GM19239 (cell line): Measurements from ENCODE around the gene RCBTB2.
"Not testable (repeated sequence)": the region's sequence is repeated elsewhere in the genome, so short reads cannot be mapped to it uniquely, and the experiment has no call there.

Source experiments
- DNase-seq: peaks from one replicate; pipeline ENCODE4 v3.0.0; 2011; ENCODE audit warnings: low spot score; ENCODE audit not compliant: insufficient read length
- FAIRE-seq: peaks from 2 replicates; lab custom pipeline; 2011; peaks lifted over from hg19 to GRCh38; lab: Jason Lieb, UNC

The RCBTB2 gene

DNA sequence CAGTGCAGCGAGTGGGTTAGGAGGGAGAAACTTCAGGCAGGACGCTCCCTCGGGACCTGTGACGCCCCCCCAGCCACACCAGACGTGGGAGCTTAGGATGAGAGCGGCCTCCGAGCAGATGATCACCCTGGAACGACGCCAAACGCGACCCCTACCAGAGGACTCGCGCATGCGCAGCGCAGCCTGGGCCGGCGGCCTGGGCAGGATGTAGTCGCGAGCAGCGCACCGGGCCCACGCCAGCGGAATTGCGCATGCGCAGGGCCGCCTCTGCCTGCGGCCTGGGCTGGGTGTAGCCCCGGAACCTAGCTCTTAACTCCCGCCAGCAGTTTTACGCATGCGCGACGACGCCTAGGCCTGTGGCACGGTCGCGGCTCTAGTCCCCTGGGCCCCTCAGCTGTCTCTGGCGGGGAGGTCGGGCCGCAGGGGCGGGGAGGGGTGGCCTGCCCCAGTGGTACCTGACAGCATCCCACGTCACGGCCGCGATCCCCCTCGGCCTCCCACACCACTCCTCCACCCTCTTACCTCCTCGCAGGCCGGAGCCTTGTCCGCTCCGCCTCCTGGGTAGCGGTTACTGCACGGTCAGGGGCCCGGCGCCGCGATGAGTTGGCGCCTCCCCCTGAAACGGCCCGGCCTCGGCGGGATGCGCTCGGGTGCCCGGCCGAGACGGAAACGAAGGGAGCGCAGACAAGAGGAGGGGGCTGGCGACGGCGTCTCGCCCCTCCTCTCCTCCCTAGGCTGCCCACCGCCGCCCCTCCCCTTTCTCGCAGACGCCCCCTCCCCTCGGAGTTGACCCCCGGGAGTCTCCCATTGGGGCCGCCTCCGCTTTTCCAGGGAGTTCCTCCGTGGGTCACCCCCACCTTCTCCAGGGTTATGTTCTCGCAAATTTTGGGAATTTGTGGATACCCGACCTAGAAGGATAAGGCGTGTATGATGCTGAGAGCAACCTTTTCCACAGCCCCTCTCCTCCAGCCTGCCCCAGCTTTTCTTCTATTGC, at the start of gene RCBTB2:
RCBTB2 (minus strand) TSS at position 575 of the 994 bp plus-strand sequence. CDS start 11,141 bp downstream, outside the sequence.
- FAIRE-seq (peak; percentile 98), DNase-seq (peak; percentile 64)

DNA sequence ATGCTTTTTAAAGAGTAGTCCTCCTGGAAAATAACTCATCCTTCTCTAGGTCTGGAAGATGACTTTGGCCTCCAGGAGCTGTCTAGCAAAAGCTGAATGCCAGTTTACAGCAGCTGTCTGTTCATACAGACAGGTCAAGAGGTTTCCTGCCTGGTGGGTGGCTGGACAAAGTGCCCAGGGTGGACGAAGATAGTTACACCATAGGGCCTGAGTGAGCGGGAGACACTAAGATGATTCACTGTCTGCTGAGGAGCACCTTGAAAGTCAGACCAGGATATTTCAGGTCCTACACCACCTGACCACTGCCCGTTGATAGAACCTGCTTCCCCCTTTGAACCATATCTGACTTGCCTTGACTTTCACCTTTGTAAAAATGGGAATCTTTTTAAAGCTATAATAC, 49.2 kb upstream of the RCBTB2 start:
- no peak for FAIRE-seq
- DNase-seq: no peak

- FAIRE-seq: peak; percentile 14
These were observed 48.0 kb upstream of the RCBTB2 start for GRCh38 chr13:48580896-48581295.

GRCh38 chr13:48580185-48580803, 47.4 kb upstream of the RCBTB2 start:
- DNase-seq: no peak

More at GRCh38 chr13:48580896-48581295, 48.0 kb upstream of the RCBTB2 start:
- DNase-seq: no peak

DNA sequence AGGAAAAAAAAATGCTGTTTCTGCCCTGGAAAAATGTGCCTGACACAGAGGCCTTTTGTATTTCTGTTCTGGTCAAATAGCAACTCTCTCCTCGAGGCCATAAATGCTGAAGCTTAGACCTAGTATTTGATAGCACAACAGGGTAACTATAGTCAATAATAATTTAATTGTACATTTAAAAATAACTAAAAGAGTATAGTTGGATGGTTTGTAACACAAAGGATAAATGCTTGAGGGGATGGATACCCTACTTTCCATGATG, 47.0 kb upstream of the RCBTB2 start:
- FAIRE-seq: not testable (repeated sequence)

More at GRCh38 chr13:48580185-48580803, 47.4 kb upstream of the RCBTB2 start:
- peak; percentile 77 for FAIRE-seq

DNA sequence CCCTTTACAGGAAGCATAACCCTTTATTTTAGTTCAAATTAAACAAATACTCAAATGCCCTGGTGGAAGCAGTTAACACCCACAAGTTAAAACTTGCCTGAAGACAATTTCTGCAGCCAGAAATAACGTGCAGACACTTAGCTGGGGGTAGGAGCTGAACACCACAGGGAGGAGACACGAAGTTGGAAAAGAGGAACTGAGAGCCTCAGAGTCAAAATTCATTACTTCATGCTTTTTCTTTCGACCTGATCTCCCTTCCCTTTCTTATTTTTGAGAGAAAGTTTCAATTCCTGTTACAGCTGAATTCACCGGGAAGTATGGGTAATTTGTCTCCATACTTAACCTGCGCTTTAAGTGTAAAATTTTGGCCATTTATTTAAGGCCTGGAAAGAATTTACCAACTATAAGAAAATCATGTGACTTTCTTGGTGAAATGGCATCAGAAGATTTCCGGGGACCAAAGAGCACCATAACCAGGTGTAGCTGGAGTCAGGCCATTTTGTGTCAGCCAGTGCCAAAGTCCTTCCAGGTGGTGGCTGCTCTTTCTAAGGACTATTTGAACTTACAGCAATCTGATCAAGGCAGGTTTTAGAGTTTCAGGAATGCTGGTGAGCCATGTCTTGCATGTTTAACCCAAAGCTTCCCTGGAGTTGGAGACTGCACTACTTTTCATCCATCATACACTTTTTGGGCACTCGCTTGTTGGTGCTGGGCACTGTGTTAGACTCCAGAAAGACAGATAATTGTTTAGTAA, 46.5 kb upstream of the RCBTB2 start:
- no peak for DNase-seq
- FAIRE-seq: peak; percentile 96

More for the DNA sequence above, 47.0 kb upstream of the RCBTB2 start:
- DNase-seq: not testable (repeated sequence)

DNA sequence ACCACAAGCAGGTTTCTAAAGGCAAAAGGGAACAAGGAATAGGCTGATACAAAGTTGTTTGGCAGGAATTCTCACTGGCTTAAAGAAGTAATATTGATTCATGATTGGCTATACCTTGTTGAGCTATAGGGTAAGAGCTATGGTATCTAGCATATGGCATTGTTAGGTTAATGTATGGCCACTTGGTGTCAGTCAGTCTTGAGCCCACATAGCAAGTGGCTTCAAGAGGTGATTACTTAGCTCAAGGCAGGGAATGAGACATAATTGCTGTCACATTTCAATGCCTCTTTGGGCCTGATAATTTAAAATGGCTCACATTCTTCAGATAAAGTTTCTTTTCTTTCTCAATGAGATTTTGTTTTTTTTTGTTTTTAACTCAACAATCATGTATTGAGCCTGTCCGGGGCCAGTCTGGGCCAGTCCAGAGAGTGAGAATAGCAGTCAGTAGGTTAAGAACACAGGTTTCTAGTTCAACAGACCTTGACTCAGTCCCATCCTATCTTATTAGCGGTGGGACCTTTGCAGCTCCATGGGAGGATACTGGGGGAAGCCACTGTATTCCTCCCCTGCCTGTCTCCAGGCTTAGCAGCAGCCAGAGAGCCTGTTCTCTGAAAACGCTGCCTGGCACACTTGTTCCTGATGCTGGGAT, 45.8 kb upstream of the RCBTB2 start:
- DNase-seq (no peak), FAIRE-seq (no peak)

DNA sequence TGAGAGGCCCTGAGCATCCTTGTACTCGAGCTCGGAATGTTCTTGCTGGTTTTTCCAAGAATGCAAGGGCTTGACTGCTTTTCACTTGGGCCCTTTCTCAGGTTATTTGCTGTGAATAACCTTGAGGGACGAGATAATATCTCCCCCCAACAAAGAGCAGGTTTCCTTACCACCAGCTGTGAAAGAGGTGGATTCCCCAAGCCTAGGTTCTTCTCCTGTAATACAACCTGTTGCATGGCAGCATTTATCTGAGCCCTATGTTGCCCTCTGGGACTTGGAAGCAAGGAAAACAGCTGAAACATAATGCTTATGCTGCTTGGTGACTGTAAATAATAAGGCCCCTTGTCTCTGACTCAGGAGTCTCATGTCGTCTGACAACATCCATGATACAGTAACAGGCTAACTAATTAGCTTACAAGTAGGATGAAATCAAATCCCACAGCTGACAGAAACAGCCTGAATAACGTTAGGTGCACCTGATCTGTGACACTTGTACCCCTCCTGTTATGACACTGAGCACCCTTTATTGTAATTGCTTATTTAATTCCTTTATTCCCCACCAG, 43.6 kb upstream of the RCBTB2 start:
- peak; percentile 71 for FAIRE-seq

GRCh38 chr13:48575031-48575430, 42.2 kb upstream of the RCBTB2 start:
- FAIRE-seq: no peak

More for the DNA sequence above, 43.6 kb upstream of the RCBTB2 start:
- DNase-seq: no peak

DNA sequence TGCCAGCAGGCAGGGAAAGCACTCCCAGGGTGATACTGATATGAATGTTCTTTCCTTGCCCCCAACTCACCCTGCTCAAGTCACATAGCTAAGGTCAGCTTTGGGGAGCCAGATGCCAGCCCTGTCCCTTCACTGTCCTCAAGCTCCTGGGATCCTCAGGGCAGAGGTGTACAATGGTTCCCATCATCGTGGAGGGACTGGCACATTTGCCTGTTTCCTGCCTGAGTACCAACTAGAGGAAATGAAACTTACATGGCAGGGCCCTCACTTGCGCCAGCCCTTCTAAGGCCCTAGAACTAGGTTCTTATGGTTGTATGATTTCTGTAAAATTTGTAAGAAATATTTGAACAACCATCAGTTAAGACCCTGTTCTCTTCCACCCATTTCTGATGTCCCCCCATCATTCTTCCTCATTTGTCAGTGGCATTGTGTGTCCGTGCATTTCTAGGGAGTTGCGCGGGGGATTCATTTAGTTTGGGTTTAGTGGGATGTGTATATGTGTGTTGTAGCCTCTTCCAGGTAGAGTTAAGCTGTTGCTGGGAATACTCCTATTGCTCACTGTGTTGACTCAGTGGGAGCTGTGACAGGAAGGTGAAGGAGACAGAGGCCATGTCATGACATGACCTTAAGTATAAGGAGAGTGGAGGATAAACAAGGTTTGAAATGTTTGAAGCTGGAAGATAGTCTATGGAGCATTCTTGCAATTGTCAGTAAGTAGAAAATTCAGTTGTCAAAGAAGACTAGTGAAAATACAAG, 41.3 kb upstream of the RCBTB2 start:
- DNase-seq (no peak), FAIRE-seq (peak; percentile 92)

More at GRCh38 chr13:48575031-48575430, 42.2 kb upstream of the RCBTB2 start:
- no peak for DNase-seq

GRCh38 chr13:48573213-48574007, 40.5 kb upstream of the RCBTB2 start:
- DNase-seq (no peak), FAIRE-seq (peak; percentile 61)

DNA sequence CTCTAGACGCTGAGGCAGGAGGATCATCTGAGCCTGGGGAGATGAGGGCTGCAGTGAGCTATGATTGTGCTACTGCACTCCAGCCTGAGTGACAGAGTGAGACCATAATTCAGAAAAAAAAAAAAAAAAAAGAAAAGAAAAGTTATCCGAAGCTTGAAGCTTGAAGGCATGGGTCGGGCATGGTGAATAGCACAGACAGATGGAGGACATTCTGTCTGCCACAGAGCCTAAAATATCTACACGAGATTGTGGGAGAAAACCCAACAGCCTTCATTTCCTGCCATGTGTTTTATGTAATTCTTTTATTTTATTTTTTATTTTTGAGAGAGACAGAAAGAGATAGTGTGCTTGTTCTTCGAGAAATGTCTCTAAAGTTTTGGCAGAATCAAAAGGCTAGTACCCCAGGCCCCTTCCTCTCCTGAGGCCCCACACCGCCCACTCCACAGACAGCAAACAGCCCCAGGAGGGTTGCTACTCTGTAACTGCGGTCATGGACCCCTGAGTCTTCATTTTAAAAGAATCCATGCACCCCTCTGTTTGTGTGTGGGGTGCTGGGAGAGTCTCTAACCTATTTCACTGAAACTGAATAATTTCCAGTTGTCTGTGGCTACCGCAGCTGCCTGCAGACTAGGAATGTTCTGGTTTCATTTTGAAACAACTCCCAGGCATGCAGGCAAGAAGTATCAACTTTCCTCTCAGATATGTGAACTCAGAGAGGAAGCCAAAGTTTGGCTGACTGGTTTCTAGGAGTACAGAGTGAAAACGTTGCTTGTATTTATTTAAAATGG, 38.4 kb upstream of the RCBTB2 start:
- FAIRE-seq (peak; percentile 93), DNase-seq (no peak)

DNA sequence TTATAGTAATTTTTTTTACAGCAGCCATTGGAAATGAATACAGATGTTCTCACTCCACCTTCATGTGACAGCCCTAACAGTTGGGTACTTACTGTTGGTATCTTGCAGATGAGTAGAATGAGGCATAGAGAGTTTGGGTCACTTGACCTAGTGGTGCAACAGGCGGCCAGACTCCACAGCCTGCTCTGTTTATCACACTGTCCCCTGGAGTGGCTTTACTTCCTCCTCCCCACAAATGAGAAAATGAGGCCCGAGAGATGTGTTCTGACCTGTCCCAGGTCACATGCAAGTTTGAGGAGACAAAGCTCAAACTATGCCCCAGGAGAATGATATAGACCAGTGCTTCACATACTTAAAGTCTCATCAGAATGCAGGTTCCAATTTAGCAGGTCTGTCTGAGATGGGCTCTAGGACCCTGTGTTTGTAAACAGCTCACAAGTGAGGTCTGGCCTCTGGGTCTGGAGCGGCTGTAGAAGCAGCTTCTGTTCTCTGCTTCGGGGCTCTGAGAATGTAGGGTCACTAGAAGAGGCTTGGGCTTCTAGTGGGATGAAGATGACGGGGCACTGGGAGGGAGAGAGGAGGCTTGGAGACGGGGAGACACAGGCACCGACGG, 37.4 kb upstream of the RCBTB2 start:
- DNase-seq (no peak), FAIRE-seq (peak; percentile 88)

DNA sequence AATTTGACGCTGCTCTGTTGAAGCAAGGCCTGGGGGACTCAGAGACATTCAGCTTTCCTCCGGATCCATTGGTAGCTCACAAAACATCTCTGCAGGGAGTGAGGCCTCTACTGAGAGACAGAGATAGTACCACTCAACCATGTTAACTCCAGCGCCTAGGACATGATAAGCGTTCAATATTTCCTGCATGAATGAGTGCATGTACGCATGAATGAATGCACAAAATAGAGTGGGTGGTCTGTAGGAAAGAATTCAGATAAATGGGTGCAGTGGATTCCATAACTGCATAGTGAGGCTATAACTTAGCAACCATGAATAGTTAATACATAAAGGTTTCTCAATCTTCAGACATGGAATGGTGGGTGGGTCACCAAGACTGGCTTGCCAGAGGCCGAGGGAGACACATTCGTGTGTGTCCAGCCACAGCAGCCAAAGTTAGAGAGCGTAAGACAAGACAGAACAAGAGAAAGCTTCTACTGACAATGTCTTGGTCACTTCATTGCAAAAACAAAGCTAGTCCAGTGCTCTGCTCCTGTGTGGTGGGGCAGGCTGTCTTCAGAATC, 36.3 kb upstream of the RCBTB2 start:
- DNase-seq (no peak), FAIRE-seq (no peak)

GRCh38 chr13:48568370-48569103, 35.7 kb upstream of the RCBTB2 start:
- DNase-seq: no peak
- peak; percentile 42 for FAIRE-seq
